BE2C (cell line): ENCODE results near the gene APOM.

Experiments used
- DNase-seq: peaks from one replicate; pipeline ENCODE4 v3.0.0-alpha.2; 2020
- H3K27me3 ChIP-seq: fragments of 250-450 bp; sonication (Bioruptor Pico); 2 replicates; pipeline ENCODE4 v1.5.1; 2020; ENCODE audit warnings: mild to moderate bottlenecking
- H3K36me3 ChIP-seq: fragments of 250-450 bp; sonication (Bioruptor Pico); 2 replicates; pipeline ENCODE4 v1.5.1; 2020; ENCODE audit warnings: mild to moderate bottlenecking
- H3K4me1 ChIP-seq: fragments of 250-450 bp; sonication (Bioruptor Pico); 2 replicates; pipeline ENCODE4 v1.5.1; 2020
- H3K4me3 ChIP-seq: 2 replicates; pipeline ENCODE4 v1.5.1; 2011; ENCODE audit warnings: low read depth, low read length
- H3K9me3 ChIP-seq: fragments of 250-450 bp; sonication (Bioruptor Pico); 2 replicates; pipeline ENCODE4 v1.5.1; 2020
- TF ChIP-seq, protein P1 (sequence below): IDR thresholded peaks from 2 replicates; pipeline ENCODE4 v1.5.1; 2012; ENCODE audit warnings: mild to moderate bottlenecking, low read depth, low read length

The APOM gene

GRCh38 chr6:31663961-31664789 lies 8.5 kb downstream of the APOM start:
- H3K9me3 ChIP-seq, result no peaks in the 10 kb centered on the region
- TF ChIP-seq, protein P1, sequence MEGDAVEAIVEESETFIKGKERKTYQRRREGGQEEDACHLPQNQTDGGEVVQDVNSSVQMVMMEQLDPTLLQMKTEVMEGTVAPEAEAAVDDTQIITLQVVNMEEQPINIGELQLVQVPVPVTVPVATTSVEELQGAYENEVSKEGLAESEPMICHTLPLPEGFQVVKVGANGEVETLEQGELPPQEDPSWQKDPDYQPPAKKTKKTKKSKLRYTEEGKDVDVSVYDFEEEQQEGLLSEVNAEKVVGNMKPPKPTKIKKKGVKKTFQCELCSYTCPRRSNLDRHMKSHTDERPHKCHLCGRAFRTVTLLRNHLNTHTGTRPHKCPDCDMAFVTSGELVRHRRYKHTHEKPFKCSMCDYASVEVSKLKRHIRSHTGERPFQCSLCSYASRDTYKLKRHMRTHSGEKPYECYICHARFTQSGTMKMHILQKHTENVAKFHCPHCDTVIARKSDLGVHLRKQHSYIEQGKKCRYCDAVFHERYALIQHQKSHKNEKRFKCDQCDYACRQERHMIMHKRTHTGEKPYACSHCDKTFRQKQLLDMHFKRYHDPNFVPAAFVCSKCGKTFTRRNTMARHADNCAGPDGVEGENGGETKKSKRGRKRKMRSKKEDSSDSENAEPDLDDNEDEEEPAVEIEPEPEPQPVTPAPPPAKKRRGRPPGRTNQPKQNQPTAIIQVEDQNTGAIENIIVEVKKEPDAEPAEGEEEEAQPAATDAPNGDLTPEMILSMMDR, result no peak
- H3K36me3 ChIP-seq, result peaks cover 33% of the 10 kb centered on the region
- H3K4me3 ChIP-seq, result peak overlapping the region; percentile 87
- no peaks in the 10 kb centered on the region for H3K27me3 ChIP-seq
- no peaks in the 10 kb centered on the region for H3K4me1 ChIP-seq
- peak; percentile 63 for DNase-seq

- H3K36me3 ChIP-seq, result peaks cover 38% of the 10 kb centered on the region
- DNase-seq, result peak; percentile 87
- H3K4me1 ChIP-seq, result no peaks in the 10 kb centered on the region
These were observed 9.3 kb downstream of the APOM start, which contains the start of gene GPANK1 for GRCh38 chr6:31664790-31665500. GPANK1 (minus strand) TSS chr6:31664997; CDS start chr6:31664478, 519 bp downstream.

GRCh38 chr6:31665501-31666336 lies 10.0 kb downstream of the APOM start, which contains the start of gene CSNK2B:
CSNK2B (plus strand) TSS chr6:31666080; CDS start chr6:31666832, 752 bp downstream.
- Histone ChIP-seq H3K4me1 (no peaks in the 10 kb centered on the region), H3K36me3 (peaks cover 44% of the 10 kb centered on the region), H3K4me3 (peak within 1 kb of the TSS; percentile 87), H3K27me3 (no peaks in the 10 kb centered on the region), H3K9me3 (no peaks in the 10 kb centered on the region)
- TF ChIP-seq, protein P1, result 0 out of 2 replicates have a peak, but pooled peaks have one; percentile 5
- peak; percentile 98 for DNase-seq

More at GRCh38 chr6:31664790-31665500, 9.3 kb downstream of the APOM start, which contains the start of gene GPANK1:
- peak within 1 kb of the TSS; percentile 87 for H3K4me3 ChIP-seq
- no peaks in the 10 kb centered on the region for H3K27me3 ChIP-seq
- H3K9me3 ChIP-seq, result no peaks in the 10 kb centered on the region
- TF ChIP-seq, protein P1, result no peak

GRCh38 chr6:31666337-31666965 lies 10.8 kb downstream of the APOM start:
- DNase-seq, result no peak
- peaks cover 52% of the 10 kb centered on the region for H3K36me3 ChIP-seq

DNA sequence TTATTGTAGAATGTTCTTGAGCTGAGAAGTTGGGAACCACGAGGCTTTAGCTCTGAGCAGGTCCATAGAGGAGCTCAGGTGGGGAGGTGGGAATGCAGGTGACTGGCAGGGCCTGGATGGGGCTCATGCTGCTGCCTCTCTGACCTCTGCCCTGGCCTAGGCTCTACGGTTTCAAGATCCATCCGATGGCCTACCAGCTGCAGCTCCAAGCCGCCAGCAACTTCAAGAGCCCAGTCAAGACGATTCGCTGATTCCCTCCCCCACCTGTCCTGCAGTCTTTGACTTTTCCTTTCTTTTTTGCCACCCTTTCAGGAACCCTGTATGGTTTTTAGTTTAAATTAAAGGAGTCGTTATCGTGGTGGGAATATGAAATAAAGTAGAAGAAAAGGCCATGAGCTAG lies 14.0 kb downstream of the APOM start, which contains the start of gene LY6G5B:
Gene LY6G5B (plus strand): TSS at position 301 of the 400 bp plus-strand sequence. CDS start 975 bp downstream, outside the sequence.
- no peaks in the 10 kb centered on the region for H3K9me3 ChIP-seq
- no peaks in the 10 kb centered on the region for H3K27me3 ChIP-seq
- TF ChIP-seq, protein P1, result no peak
- H3K4me3 ChIP-seq, result no peak within 1 kb of the TSS
- DNase-seq, result no peak
- H3K36me3 ChIP-seq, result peaks cover 59% of the 10 kb centered on the region
- no peaks in the 10 kb centered on the region for H3K4me1 ChIP-seq

More at GRCh38 chr6:31666337-31666965, 10.8 kb downstream of the APOM start:
- no peaks in the 10 kb centered on the region for H3K27me3 ChIP-seq
- peak overlapping the region; percentile 87 for H3K4me3 ChIP-seq
- no peaks in the 10 kb centered on the region for H3K4me1 ChIP-seq
- TF ChIP-seq, protein P1, result no peak
- H3K9me3 ChIP-seq, result no peaks in the 10 kb centered on the region
